ENCODE measurements around the gene PSG6. TPM values are rescaled to one million over a fixed set of nuclear protein-coding genes. Genes with fewer than 3 reads are reported as not detected.

PSG6 gene
- total and polyA plus RNA-seq, 2 of the 8 experiments (the other 6 are each of a cell fraction or from before 2014, with no cell fraction given): not detected

GRCh38 chr19:42857544-42857867 lies 60.2 kb downstream of the PSG6 start:
- Histone ChIP-seq H3K56ac (replicated peaks; ENCODE audit: insufficient read length, low read depth, low read length) (no peak overlapping the region), H2AK5ac (ENCODE audit: low read depth, low read length) (no peak overlapping the region), H4K20me1 (replicated peaks in 1 of 2; ENCODE audit: control insufficient read depth in 1 of 2, insufficient read depth in 2 of 2, low read length in 2 of 2) (no peaks in the 10 kb centered on the region), H3K36me3 (ENCODE audit: control insufficient read depth in 2 of 4, insufficient read depth in 4 of 4, low read length in 3 of 4) (no peaks in the 10 kb centered on the region), H3K9ac (replicated peaks in 1 of 4; ENCODE audit: extremely low read depth in 1 of 4, low read depth in 3 of 4, low read length in 3 of 4) (no peak overlapping the region), H4K91ac (replicated peaks; ENCODE audit: insufficient read length, low read length) (no peak overlapping the region), H3K23me2 (ENCODE audit: low read depth, low read length) (no peaks in the 10 kb centered on the region), H3K79me1 (ENCODE audit: low read depth, low read length) (no peaks in the 10 kb centered on the region), H3K18ac (ENCODE audit: extremely low read depth, low read length) (no peak overlapping the region), H2AFZ (ENCODE audit: low read length) (no peak overlapping the region), H3K27me3 (replicated peaks in 1 of 4; ENCODE audit: control insufficient read depth in 3 of 4, extremely low read depth in 1 of 4, insufficient read depth in 3 of 4, low read length in 3 of 4) (no peaks in the 10 kb centered on the region), H2BK12ac (ENCODE audit: low read depth, low read length) (no peak overlapping the region), H3K4ac (replicated peaks; ENCODE audit: insufficient read length, low read depth, low read length) (no peak overlapping the region), H2BK20ac (ENCODE audit: low read length) (no peak overlapping the region), H3K4me2 (ENCODE audit: insufficient read depth in 1 of 2, low read depth in 2 of 2, low read length in 2 of 2) (no peak overlapping the region), H3K4me1 (replicated peaks in 1 of 4; ENCODE audit: control insufficient read depth in 3 of 4, insufficient read depth in 4 of 4, low read length in 3 of 4) (no peaks in the 10 kb centered on the region), H2BK5ac (ENCODE audit: low read depth, low read length) (no peak overlapping the region), H3K14ac (ENCODE audit: insufficient read length) (no peak overlapping the region), H4K5ac (ENCODE audit: insufficient read length, low read depth, low read length) (no peak overlapping the region), H3K23ac (ENCODE audit: insufficient read length) (no peak overlapping the region), H4K8ac (ENCODE audit: extremely low read depth, insufficient read depth, low read length) (no peak overlapping the region), H3K79me2 (ENCODE audit: control insufficient read depth in 1 of 2, insufficient read depth in 2 of 2, low read length in 2 of 2) (no peaks in the 10 kb centered on the region), H3K4me3 (ENCODE audit: extremely low read depth in 1 of 4, insufficient read depth in 2 of 4, low read depth in 3 of 4, low read length in 4 of 4) (no peak overlapping the region), H3K27ac (ENCODE audit: low read depth, low read length) (no peak overlapping the region), H2BK15ac (ENCODE audit: low read length) (no peak overlapping the region), H2BK120ac (replicated peaks; ENCODE audit: low read depth, low read length) (no peak overlapping the region), H3K9me3 (ENCODE audit: insufficient read depth in 2 of 2, low read depth in 1 of 2, low read length in 1 of 2) (peaks cover 15 to 53% of the 10 kb centered on the region in 2 experiments; a peak in 3 of 4 replicates)
- WGBS, 2 experiments (ENCODE audit: extremely low coverage in 1 of 2, insufficient coverage in 1 of 2, insufficient read length in 1 of 2, insufficient replicate concordance in 2 of 2, low coverage in 1 of 2, low lambda C conversion rate in 2 of 2, missing lambda C conversion rate in 1 of 2): 62% methylated on average over 5 of the region's 5 CpGs; no CpG with 5 or more reads in 1 of the 2 experiments
- CTCF ChIA-PET (ENCODE audit: partially characterized antibody): no interaction called here
- FAIRE-seq (no peak), DNase-seq (ENCODE audit: low read depth in 1 of 2, low spot score in 2 of 2) (no peak)
- POLR2A ChIA-PET (ENCODE audit: partially characterized antibody): no interaction called here
- no peak for TF ChIP-seq POLR2A (IDR thresholded peaks at IDR 0.05; ENCODE audit: control extremely low read depth in 1 of 2, low read depth in 2 of 2, low read length in 2 of 2)
- TF ChIP-seq ATF3 (IDR thresholded peaks at IDR 0.05; ENCODE audit: insufficient read depth, low read depth, low read length): no peak
- no peak for TF ChIP-seq CHD1 (IDR thresholded peaks at IDR 0.05; ENCODE audit: low read depth, low read length)
- no peak for TF ChIP-seq CTBP2 (IDR thresholded peaks at IDR 0.05; ENCODE audit: borderline replicate concordance, insufficient read depth, insufficient read length, low read length)
- no peak for TF ChIP-seq CHD2 (IDR thresholded peaks at IDR 0.05; ENCODE audit: low read length)

Measured in H1 (cell line).